ENCODE data around the gene EPC2.
"Not testable (repeated sequence)": the region's sequence is repeated elsewhere in the genome, so short reads cannot be mapped to it uniquely, and the experiment has no call there.

EPC2 gene

DNA sequence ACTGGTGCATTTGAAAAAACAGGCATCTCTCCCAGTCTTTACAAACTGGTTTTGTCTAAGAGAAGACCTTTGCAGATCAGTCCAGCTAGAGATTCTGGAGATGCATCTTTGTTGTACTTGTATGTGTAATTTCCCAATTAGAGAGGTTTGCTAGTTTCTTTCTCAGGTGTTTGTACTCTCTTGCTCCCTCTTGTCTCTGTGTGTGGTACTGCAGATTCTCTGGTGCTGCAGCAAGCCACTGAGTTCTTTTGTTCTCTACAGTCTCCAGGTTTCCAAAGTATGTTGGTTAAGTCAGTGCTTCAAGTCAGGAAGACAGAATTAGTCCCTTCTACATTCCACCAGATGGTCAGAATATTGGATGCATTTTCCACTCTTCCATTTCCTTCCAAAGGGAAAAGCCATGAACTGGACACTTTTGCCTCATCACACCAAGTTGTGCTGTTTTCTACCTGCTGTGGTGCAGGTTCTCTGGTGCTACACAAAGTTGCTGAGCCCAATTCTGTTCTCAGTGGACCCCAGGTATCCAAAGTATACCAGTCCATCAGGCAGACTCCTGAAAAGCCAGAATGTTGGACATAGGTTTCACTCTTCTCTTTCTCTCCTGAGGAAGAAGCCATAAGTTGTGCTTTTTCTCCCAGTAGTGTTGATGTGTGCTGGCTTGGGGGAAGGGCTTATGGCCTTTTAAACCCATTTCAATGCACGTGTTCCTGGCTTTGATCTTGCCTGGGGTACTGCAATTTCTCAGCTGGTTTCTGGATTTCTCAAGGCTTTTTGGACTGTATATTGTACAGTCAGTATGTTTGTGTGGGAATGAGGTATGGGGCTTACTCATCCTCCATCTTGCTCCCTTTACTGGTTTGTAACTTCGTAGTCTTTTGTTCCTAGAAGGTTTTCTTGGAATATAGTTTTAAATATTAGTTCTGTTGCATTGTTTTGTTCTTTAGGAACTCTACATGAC is 29.8 kb downstream of the EPC2 start:
- DNase-seq: no peak

GRCh38 chr2:148675708-148676107 is 31.2 kb downstream of the EPC2 start:
- DNase-seq: no peak

GRCh38 chr2:148678302-148679179 is 34.0 kb downstream of the EPC2 start:
- not testable (repeated sequence) for DNase-seq

- no peak for DNase-seq
These were observed 35.9 kb downstream of the EPC2 start for GRCh38 chr2:148680462-148680861.

DNA sequence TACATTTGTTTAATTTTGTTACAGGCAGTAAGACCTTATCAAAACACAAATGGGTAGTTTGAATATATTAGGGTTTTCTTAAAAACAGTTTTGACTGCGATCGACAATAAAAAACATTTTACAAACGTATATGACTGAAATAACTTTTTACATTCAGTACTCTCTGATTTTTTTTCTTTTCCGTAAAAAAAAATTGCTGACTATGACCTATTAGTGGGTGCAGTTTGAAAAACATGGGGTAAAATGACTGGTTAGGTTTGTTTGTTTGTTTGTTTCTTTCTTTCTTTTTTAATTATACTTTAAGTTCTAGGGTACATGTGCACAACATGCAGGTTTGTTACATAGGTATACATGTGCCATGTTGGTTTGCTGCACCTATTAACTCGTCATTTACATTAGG is 36.9 kb downstream of the EPC2 start:
- no peak for DNase-seq

DNA sequence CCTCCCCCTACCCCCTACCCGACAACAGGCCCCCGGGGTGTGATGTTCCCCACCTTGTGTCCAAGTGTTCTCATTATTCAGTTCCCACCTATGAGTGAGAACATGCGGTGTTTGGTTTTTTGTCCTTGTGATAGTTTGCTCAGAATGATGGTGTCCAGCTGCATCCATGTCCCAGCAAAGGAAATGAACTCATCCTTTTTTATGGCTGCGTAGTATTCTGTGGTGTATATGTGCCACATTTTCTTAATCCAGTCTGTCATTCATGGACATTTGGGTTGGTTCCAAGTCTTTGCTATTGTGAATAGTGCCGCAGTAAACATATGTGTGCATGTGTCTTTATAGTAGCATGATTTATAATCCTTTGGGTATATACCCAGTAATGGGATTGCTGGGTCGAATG is 37.3 kb downstream of the EPC2 start:
- not testable (repeated sequence) for DNase-seq

DNA sequence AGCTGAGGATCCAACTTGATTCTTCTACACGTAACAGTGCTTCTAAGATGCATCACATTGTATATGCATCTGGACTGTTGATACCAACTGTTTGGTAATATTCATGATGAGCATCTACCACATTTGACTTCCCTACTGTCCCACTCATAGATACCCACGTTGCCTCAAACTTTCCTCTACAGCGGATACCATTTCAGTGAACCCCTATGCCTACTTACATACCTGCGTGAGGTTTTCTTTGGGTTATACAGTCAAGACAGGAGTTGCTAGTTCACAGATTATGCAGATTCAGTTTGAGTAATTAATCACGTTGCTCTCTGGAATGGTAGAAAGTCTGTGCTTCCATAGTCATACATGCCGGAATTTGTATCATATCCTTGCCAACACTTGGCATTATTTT is 40.0 kb downstream of the EPC2 start:
- DNase-seq: no peak

- DNase-seq: no peak
These were observed 43.0 kb downstream of the EPC2 start for GRCh38 chr2:148687543-148687942.

DNA sequence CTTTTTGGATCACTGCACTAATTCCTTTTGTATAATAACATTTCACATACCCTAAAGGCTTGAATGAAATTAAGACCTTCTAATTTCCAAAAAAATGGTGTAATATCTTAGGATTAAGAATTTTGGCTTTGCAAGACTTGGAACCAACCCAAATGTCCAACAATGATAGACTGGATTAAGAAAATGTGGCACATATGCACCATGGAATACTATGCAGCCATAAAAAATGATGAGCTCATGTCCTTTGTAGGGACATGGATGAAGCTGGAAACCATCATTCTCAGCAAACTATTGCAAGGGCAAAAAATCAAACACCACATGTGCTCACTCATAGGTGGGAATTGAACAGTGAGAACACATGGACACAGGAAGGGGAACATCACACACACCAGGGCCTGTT is 43.5 kb downstream of the EPC2 start:
- DNase-seq: not testable (repeated sequence)

GRCh38 chr2:148696985-148697384 is 52.4 kb downstream of the EPC2 start:
- DNase-seq: no peak

DNA sequence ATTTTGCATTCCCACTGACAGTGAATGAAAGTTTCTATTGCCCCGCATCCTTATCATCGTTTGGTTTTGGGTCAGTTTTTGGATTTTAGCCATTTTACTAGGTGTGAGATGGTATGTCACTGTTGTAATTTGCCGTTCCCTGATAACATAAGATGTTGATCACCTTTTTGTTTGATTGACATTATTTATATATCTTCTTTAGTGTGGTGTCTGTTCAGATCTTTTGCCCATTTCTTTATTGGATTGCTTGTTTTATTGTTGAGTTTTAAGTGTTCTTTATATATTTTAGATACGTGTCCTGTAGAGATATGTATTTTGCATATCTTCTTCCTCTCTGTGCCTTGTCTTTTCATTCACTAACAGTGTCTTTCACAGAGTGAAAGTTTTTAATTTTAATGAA is 55.3 kb downstream of the EPC2 start:
- no peak for DNase-seq

GRCh38 chr2:148701039-148701438 is 56.5 kb downstream of the EPC2 start:
- DNase-seq: no peak

DNA sequence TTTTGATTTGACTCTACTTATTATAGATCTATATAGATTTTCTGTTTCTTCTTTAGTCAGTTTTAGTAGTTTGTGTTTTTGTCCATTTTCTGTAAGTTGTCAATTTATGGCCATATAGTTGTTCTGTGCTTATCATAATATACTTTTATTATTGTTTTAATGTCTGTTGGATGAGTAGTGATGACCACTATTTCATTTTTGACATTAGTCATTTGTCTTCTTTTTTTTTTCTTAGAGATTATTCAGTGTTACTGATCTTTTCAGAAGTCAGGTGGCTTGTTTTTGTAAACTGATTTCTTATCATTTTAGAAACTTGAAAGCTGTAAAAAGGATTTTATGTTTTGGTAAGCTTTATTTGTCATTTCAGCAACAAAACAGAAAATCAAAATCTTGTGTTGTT is 57.3 kb downstream of the EPC2 start:
- DNase-seq: no peak

GRCh38 chr2:148702475-148702874 is 57.9 kb downstream of the EPC2 start:
- DNase-seq: no peak

GRCh38 chr2:148704247-148704646 is 59.7 kb downstream of the EPC2 start:
- no peak for DNase-seq

- no peak for DNase-seq
These were observed 71.9 kb downstream of the EPC2 start for GRCh38 chr2:148716378-148716920.

DNA sequence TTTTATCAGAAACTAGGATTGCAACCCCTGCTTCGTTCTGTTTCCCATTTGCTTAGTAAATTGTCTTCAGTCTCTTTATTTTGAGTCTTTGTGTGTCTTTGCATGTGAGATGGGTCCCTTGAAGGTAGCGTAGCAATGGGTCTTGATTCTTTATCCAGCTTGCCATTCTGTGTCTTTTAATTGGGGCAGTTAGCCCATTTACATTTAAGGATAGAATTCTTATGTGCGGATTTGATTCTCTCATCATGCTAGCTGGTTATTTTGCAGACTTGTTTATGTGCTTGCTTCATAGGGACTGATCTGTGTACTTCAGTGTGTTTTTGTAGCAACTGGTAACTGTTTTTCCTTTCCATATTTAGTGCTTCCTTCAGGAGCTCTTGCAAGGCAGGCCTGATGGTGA is 73.5 kb downstream of the EPC2 start:
- no peak for DNase-seq

DNA sequence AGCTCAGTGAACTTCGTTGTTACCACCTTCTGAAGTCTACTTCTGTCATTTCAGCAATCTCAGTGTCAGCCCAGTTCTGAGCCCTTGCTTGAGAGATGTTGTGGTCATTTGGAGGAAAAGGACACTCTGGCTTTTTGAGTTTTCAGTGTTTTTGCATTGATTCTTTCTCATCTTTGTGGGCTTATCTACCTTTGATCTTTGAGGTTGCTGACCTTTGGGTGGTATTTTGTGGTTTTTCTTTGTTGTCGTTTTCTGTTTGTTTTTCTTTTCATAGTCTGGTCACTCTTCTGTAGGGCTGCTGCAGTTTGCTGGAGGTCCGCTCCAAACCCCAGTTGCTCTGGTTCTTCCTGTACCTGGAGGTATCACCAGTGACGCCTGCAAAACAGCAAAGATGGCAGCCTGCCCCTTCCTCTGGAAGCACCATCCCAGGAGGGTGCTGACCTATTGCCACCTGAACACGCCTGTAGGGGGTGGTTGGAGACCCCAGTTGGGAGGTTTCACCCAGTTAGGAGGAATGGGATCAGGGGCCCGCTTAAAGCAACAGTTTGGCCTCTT is 74.7 kb downstream of the EPC2 start:
- no peak for DNase-seq

DNA sequence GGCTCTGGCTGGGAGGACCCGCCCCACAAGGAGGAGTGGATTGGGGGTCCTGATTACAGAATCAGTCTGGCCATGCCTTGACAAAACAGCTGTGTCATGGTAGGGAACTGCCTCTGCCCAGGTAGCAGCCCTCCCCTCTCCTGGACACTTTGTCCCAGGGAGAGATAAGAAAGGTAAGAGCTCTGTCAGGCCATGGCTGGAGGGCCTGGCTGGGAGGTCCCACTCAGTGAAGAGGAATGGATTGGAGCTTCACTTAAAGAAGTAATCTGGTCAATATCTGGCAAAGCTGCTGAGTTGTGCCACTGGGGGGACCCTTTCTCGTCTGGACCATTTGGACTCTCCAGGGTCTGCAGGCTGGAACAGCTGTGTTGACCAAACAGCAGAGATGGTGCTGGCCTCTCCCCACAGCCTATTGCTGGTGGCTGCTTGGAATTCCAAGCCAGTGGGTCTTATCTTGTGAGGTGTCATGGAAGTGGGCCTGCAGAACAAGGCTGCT is 75.4 kb downstream of the EPC2 start:
- DNase-seq: no peak

GRCh38 chr2:148720501-148721001 is 76.0 kb downstream of the EPC2 start:
- no peak for DNase-seq

DNA sequence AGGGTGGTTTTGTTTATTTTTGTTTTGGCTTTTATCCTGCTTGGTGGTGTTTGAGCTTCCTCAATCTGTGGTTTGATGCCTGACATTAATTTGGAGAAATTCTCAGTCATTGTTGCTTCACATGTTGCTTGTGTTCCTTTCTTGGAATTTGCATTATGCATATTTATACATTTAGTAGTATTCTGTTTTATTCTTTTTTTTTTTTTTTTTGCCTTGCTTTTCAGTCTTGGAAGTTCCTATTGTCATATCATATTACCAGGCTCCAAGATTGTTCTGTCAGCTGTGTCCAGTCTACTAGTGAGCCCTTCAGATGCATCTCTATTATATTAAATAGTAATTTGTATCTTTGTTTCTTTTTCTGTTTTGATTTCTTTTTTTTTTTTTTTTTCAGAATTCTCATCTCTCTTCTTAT is 77.0 kb downstream of the EPC2 start:
- DNase-seq: no peak
